ENCODE results near the gene NANOS3. TPM values are rescaled to one million over a fixed set of nuclear protein-coding genes. Genes with fewer than 3 reads are reported as not detected.
"Not testable (repeated sequence)": the region's sequence is repeated elsewhere in the genome, so short reads cannot be mapped to it uniquely, and the experiment has no call there.

Gene NANOS3
- total RNA-seq, 1 donor from 2014 or later: not detected

DNA sequence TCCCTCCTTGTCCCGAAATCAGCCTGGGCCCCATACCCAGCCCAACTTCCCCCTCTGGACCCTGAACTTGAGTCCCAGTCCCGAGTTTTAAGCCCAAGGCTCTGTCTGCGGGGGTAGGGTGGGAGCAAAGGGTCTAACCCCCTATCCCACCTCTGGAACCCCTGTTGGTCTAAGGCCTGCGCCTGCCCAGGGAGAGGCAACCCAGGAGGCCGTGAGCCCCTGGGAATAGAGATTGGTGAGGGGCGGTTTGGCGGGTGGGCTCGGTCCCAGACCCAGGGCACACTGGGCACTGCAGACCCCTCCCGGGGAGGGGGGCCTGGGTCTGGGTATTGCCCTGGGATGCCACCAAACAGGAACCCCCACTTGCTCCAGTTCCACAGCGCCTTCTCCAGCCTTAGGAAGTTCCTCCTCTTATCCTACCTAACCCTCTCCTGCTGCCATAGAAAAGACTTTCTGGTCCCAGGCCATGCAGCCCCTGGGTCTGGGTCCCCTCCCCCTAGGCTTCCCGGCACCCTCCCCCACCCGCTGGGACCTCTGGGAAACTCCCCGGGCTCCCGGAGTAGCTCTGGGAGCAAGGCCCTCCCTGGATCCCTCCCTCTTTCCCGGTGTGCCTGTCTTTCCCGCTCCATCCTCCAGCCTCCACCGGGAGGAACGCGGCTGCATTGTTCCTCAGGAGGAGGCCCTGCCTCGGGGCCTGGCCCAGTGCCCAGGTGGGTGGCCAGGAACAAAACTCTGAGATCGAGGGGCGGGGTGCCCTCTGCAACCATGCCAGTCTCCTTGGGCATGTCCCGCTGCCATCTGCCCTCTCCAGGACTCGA, 33.6 kb upstream of the NANOS3 start:
- DNase-seq: peak; percentile 74

DNA sequence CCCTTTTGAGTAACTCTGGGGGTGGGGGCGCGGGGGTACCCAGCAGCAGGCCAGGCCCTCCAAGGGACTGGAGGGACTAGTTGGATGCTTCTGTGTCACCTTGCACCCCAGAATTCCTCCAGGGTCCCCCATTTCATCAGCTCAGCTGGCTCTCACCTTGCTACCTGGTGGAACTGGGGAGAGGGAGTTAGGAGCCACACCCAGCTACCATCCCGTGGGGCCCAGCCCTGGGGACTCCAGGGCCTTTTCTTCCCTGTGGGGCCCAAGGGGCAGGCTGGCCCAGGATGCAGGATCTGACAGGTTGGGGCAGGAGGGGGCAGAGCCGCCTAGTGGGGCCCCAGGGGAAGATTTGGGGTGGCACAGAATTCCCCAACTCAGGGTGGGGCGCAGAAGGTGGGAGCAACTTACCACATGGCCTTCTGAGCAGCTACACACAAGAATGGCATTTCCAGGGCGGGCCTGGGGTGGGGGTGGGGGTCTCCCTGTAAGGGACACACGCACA, 32.8 kb upstream of the NANOS3 start:
- DNase-seq: peak; percentile 76

DNA sequence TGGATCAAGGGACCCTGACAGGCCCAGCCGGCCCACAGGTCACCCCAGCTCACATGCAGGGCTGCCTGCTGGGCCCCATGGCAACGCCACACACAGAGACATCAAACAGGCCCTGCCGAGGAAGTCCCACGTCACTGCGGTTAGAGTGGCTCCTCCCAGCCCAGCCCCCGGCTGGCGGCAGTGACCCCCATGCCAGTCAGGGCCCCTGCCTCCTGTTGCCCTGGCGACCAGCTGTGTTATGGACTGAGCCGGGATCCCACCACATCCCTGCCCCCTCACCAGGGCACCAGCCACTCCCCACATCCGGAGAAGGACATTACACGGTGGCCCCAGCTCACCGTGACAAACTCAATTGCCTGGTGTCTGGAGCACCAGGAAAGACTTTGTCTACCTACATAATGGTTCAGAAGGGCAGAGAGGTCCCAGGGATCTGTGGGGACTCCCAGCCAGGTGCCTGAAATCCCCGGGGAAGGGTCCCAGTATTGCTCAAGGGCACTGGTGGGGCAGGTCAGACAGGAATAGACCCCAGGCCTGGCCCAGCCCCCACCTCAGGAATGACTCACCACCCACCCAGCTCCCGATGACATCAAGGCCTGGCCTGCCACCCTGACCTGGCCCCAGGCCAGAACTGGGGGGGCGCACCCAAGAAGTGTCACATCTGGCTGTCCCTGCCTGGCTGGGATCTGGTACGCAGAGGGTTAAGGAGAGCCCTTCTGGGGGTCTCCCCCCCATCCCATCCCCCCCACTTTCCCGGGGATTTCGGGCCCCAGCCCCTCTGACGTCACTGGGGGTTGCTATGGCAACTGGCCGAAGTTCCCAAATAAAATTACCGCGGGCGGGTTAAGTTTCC, 30.2 kb upstream of the NANOS3 start:
- DNase-seq: peak; percentile 98

DNA sequence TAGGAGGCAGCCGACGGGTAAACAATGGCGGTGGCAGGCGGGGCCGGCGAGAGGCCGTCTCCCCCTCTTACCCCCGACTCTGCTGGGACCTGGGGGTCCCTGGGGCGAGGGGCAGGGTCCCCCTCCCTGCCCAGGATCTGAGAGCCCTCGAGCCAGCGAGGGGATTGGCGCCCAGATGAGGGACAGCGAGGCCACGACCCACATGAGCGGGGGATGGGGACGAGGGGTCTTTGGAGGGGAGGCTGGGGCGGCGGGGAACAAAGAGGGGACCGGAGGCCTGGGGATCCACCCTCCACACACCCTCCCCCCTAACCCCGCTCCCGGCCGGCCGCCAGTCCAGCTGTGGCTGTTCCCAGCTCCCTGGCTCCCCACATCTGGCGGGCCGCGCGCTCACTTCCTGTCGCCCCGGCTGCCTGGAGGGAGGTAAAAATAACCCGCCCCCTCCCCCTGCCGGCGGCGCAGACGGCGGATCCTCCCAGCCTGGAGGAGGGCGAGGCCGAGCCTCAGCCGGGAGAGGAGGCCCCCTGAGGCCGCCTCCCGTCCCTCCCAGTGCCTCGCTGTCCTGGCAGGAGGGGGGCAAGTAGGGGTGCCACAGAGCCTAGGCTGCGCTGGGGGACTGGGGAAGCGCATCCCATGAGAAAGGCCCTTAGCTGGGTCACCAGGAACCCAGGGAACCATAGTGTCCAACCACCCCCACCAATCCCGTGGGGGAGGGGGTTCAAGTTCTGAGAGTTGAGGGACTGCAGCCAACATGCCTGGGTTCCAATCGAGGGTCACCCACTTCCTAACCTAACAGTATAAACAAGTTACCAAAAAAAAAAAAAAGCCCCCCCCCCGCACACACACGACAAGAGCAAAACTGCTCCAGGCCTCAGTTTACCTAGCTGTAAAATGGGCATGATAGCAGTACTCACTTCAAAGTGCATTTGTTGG, 29.3 kb upstream of the NANOS3 start:
- DNase-seq: peak; percentile 98

DNA sequence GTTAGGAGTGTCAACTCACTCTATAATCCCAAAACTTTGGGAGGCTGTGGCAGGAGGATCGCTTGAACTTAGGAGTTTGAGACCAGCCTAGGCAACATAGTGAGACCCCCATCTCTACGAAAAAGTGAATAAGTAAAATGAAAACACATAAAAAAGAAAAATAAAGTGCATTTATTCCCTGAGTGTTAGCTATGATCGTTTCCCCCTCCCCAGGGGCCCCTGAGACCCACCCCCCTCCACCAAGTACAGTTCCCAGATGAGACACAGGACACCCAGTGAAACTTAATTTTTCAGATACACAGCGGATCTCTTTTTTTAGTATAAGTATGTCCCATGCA, 28.6 kb upstream of the NANOS3 start:
- DNase-seq: no peak

DNA sequence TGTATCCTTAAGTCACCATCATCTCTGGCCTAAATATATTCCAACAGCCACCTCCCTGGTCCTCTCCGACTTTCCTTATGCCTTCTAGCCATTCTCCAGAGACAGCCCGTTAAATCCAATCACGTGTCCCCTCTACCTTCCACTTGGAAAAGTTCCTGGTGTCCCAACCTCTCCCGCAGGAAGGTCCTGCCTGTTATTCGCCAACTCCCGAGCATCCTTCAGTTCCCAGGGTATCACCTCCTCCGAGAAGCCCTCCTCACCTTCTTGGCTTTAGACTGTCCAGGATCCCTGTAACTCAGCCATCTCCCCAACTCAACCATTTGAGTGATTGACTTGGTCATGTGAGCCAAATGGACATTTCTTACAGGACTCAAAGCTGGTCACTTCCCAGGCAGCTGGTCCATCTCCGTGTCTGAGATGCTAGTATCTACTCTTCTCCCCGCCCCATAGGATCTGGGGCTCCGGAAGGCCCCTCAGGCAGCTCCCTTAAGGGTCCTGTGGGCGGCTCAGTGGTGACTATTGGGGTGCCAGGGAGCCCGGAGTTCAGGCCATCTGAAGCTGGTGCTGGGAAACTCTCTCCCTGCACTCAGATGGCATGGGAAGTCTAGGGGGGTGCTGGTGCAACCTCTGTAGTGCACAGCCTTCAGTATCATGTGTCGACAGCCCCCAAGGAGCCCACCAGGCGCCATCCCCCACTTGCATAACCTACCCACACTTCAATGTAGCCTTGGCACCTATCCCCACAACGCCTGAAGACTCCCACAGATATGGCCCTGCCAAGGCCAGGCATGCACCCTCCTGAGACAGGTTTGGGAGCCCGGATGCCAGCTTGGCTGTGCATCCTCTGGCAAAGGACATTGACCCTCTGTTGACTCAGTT, 27.9 kb upstream of the NANOS3 start:
- peak; percentile 31 for DNase-seq

DNA sequence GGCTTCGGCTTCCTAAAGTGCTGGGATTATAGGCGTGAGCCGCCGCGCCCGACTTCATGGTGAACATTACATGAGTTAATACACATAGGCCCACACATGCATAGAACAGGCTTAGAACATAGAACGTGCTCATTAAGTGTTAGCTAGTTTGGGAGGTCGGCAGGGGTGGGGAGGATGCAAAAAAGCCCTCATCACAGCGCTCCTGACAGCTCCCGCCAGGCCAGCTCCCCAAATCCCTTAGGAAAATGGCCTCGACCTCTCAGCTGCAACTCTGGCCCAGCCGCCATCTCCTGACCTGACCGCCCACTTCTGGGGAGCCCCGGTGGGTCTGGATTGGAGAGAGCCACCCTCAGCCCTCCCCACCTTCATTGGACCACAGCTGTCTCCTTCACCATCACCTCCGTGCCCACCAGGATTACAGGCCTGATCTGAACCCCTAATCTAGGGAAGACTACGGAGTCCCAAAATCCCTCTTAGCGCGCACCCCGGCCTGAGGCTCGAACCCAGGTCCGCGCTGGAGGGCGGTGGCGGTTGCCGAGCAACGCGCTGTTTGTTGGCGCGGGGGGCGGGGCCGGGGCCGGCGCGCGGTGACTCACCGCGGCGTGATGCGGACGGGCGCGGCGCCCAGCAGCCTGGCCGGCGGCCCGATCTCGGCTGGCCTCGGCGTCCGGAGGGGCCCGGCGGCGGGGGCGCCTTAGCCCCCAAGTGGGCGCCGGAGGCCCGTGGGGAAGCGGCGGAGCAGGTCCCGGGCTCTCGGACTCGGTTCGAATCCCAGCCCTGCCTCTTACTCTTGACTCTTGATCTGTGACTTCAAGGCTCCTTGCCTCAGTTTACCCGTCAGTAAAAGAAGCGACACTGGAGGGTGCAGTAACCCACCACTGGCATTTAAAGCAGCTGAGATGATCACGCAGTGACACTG, 26.7 kb upstream of the NANOS3 start:
- peak; percentile 92 for DNase-seq

DNA sequence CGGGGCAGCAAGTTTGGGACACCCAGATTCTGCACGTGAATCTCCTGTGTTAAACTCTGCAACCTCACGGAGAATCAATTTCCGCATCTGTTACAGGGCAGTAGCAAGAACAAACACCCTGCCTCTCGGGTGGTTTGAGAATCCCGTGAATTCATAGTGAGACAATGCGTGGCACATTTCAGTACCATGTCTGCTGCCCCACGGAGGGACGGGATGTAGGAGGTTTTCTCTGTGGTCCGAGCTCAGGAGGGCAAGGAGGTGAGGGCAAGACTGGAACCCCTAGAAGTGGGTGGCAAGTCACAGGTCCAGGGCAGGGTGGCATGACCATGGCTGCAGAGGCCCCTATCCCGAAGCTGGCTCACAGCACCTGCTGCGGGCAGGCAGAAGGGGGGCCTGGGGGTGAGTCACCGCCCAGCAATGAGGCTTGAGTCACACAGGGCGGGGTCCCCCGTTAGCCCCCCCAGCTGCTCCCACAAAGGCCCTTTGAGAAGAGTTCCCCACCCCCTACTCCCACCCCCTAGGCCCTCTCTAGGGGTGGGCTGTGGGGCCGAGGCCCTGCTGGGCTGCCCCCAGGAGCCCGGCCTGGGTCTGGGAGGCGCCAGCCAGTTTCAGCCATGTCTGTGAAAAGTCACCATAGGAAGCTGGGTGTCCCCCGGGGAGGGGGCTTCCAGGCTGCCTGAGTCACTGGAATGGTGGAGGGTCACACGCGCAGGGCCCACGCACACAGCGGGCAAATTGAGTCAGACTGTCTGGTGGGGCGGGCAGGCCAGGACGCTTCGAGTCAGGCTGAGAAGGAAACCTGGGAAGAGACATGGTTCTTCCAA, 25.8 kb upstream of the NANOS3 start:
- peak; percentile 97 for DNase-seq

DNA sequence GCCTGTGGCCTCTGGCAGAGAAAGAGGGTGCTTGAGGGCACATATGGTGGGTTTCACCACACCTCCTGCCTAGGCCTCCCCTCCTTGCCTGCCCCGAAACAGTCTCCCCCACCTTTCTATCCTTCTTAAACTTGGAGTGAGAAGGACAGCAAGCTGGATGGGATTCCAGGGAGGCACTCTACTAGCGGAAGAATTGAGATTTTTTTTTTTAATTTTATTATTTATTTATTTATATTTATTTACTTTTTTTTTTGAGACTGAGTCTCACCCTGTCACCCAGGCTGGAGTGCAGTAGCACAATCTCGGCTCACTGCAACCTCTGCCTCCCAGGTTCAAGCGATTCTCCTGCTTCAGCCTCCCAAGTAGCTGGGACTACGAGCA, 25.2 kb upstream of the NANOS3 start:
- not testable (repeated sequence) for DNase-seq

DNA sequence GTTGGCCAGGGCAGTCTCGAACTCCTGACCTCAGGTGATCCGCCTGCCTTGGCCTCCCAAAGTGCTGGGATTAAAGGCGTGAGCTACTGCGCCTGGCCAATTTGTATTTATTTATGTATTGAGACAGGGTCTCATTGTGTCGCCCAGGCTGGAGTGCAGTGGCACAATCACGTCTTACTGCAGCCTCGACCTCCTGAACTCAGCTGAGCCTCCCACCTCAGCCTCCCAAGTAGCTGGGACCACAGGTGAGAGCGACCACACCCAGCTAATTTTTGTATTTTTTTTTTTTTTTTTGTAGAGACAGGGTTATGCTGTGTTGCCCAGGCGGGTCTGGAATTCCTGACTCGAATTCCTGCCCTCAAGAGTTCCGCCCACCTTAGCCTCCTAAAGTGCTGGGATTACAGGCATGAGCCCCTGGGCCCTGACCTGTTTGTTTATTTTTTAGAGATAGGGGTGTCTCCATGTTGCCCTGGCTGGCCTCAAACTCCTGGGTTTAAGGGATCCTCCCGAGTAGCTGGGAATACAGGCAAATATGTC, 24.7 kb upstream of the NANOS3 start:
- not testable (repeated sequence) for DNase-seq

DNA sequence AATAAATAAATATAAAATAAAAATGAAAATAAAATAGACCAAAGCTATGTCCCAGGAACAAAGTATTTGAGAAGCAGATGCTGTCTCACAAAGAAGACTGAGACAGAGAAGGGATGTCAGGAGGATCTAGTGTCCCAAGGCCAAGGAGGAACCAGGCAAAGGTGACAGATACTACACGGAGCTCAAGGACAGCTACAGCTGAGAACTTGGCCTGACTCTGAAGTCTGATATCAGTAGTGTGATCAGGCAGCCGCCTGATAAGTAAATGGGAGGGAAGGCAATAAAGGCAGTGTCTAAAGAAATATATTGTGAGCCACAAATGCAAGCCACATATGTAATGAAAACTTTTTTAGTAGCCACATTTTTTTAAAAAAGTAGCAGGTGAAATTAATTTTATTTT, 20.4 kb upstream of the NANOS3 start:
- DNase-seq: no peak

DNA sequence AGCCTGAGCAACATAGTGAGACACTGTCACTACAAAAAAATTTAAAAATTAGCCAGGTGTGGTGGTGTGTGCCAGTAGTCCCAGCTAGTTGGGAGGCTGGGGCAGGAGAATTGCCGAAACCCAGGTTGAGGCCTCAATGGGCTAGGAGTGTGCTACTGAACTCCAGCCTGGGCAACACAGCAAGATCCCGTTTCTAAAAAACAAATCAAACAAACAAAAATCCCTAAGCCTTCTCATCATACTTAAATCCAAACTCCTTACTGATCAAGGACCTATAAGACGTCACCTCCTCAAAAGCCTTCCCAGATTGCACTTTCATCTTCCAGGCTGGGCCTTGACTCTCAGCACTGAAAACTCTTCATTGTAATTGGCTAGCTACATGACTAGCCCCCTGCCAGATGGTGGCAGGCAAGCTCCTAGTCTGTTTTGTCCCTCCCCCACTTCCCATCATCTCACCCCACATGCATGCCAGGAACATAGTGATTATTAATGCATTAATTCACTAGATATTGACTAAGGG, 17.5 kb upstream of the NANOS3 start:
- peak; percentile 3 for DNase-seq

DNA sequence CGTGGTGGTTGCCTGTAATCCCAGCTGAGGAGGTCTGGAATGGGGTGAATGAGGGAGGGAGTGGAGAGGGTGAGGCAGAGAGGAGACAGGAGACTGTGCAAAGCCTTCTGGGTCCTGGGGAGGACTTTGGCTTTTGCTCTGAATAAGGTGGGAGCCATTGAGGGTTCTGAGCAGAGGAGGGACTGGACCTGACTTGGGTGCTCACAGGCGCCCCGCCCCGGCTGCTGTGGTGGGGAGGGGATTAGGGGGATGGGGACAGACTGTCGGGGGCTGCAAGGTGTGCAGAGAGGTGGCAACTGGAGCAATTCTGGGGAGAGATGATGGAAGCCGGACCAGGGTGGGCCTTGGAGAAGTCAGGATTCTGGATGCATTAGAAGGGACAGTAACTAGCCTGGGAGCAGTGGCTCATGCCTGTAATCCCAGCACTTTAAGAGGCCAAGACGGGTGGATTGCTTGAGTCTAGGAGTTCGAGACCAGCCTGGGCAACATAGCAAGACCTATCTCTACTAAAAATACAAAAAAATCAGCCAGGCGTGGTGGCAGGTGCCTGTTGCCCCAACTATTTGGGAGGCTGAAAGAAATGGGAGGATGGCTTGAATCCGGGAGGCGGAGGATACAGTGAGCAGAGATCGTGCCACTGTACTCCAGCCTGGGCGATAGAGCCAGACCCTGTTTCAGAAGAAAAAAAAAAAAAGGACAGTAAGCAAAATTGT, 16.1 kb upstream of the NANOS3 start:
- no peak for DNase-seq

DNA sequence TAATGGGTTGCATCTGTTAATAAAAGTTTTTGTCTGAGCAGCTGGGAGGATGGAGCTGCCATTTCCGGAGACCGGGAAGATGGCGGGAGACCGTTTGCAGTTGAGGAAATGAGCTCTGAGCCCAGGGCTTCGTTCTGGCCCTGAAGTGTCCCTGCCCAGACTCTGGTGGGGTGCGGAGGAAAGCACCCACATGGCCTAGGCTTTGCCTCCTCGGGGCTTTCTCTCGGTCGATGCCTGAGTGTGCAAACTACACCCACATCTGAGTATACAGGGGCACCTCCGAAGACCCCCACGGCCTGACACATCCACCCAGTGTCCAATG, 15.6 kb upstream of the NANOS3 start:
- DNase-seq: peak; percentile 31

DNA sequence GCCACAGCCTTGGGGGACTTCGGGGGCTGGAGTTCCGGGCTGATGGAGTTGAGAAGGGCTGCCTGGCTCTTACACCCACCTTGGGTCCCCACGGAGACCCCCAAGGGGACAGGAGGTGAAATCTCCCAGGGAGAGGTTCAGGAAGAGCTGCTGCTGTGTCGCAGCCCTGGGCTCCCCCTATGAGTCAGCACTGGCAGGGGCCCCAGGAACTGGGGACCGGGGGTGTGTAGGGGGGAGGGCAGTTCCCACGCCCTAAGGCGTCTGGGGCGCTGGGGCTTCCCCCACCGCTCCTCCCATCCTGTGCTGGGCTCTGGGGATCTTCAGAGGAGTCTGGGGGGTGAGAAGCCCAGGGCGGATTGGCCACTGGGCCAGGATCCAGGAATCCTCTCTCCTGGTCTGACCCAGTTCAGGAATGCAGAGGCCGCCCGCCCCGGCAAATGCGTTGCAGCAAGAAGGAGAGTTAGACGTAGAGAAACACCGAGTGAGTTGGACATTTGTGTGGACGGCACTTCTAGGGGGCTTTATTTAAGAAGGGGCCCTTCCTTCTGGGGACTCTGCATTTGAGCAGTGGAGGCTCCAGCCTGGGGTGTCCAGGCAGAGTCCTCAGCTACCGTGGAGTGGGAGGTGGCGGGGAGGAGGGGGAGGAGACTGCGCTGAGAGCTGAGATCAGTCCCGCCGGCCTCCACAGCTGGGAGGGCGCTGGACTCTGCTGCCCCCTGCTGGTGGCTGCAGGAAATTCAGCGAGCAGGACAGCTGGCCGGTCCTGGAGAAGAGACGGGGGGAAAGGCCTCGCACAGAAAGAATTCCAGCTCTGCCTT, 15.0 kb upstream of the NANOS3 start:
- peak; percentile 97 for DNase-seq

DNA sequence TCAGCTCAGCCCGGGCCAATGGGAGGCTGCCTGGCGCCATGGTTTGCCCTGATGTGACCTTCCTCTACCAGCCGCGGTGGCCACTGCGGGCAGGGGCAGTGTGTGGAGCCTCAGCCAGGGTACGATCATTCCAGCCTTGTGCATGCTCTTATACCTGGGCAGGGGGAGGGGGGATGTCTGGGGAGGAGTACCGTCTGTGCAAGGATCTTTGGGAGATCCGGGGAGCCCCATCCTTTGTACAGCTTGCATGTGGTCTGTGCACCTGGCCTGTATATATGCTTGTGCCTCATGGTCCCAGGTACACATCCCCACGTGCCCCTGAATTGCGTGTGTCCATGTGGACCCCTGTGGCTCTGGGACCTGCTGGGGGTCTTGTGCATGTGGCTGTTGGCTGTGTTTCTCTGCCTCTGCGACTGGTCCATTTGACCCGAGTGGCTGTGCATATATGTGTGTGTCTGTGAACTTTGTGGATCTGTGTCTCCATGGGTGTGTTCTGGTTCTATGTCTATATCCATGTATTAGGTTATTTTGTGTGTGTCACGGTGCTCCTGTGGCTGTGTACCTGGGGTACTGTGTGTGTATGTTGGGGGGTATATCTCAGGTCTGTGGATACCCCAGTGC, 12.8 kb upstream of the NANOS3 start:
- DNase-seq: no peak

All from tongue (tissue), 2 donors.